Omental fat pad (tissue), 4 donors: ENCODE measurements around the gene SERHL2. TPM values are rescaled to one million over a fixed set of nuclear protein-coding genes. Genes with fewer than 3 reads are reported as not detected.
"Not testable (repeated sequence)": the region's sequence is repeated elsewhere in the genome, so short reads cannot be mapped to it uniquely, and the experiment has no call there.

Source experiments
- ATAC-seq: fragments of 150-250 bp; one replicate; pipeline ENCODE4 v1.9.1; 2016; ENCODE audit warnings: mild to moderate bottlenecking, moderate library complexity; ENCODE audit not compliant: low FRiP score
- DNase-seq: peaks from one replicate; pipeline ENCODE4 v3.0.0-alpha.2; 2019; ENCODE audit warnings: low spot score
- CTCF ChIP-seq, 3 donors: fragments of 450-650 bp; IDR thresholded peaks; one replicate each; pipeline ENCODE4 v1.5.1; 2016 to 2017; ENCODE audit warnings: antibody characterized with exemption in 3 of 3, mild to moderate bottlenecking in 3 of 3, moderate library complexity in 2 of 3
- total RNA-seq, 4 donors: library from RNA; depleted of rRNA; stranded (reverse); fragments of >200 nt; gene quantifications; one replicate each; pipeline ENCODE4 v1.1.0, GENCODE V29; 2016

The SERHL2 gene
- total RNA-seq, 4 donors from 2014 or later = 1.8 to 4.1 (median 3.0) TPM

DNA sequence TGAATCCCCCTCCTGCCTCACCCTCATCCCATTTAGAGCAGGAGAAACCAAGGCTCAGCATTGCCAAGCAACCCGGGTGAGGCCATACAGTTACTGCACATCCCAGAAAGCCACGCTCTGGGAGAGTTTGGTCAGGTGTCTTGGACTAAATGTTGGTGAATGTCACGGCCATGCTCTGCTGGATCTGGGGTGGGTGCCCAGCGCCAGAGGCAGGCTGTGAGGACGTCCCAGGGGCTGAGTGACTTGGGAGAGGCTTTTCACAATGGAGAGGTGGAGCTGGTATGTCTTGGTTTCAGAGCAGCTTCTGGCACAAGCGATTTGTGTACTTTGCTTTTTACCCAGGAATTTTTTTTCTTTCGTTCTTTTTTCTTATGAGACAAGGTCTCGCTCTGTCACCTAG, 6.6 kb downstream of the SERHL2 start:
- no peak for DNase-seq
- no peak for TF ChIP-seq CTCF (IDR thresholded peaks at IDR 0.05)

DNA sequence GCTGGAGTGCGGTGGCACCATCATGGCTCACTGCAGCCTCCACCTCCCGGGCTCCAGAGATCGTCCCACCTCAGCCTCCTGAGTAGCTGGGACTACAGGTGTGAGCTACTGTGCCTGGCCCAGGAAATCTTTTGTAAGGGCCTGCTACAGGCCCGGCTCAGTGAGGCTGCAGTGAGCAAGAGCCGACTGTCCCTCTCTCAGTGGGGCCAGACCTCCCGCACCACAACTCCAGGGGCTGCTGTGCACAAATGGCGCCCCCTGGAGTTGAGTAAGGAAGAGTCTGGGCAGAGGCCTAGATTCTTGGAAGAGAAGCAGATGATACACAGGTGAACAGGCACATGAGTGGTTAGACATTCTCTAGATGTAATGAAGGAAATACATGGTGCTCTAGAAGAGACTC, 7.0 kb downstream of the SERHL2 start:
- no peak for DNase-seq
- no peak for ATAC-seq
- no peak for TF ChIP-seq CTCF (IDR thresholded peaks at IDR 0.05)

More for the DNA sequence above, 6.6 kb downstream of the SERHL2 start:
- no peak for ATAC-seq

DNA sequence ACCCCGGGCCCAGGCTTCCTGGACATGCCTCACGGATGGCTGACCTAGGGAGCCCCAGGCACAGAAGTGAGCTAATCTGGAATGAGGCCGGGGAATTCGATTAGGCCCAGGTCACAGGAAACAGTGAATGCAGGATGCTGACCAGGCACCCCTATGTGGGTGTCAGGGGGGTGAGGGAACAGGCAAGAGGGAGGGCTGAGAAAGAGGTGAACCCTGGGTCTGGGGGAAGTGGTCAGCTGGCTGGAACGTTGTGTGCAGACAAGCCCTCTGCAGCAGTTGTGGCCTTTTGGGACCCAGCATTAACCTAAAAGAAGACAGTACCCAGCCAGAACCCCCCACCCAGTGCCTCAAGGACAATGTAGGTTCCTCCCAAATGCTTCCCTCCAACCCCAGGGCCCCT, 8.1 kb downstream of the SERHL2 start:
- TF ChIP-seq CTCF (IDR thresholded peaks at IDR 0.05) = no peak
- DNase-seq (no peak), ATAC-seq (no peak)

GRCh38 chr22:42562279-42562678, 8.5 kb downstream of the SERHL2 start:
- ATAC-seq = no peak
- DNase-seq = no peak
- no peak for TF ChIP-seq CTCF (IDR thresholded peaks at IDR 0.05)

- DNase-seq (no peak), ATAC-seq (no peak)
- no peak for TF ChIP-seq CTCF (IDR thresholded peaks at IDR 0.05)
Observed at GRCh38 chr22:42562684-42563083, 8.9 kb downstream of the SERHL2 start.

DNA sequence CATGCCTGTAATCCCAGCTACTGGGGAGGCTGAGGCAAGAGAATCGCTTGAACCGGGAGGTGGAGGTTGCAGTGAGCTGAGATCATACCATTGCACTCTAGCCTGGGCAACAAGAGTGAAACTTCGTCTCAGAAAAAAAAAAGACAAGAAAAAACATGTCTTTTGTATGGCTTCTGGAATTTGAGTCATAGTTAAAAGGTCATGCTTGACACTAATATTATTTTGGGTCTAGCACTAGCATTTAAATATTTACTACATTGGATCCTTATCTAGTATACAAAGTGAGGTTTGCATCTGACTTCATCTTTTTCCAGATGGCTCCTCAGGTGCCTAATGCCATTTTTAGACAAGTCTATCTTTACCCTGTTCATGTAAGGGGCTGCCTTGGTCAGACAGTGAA, 10.2 kb downstream of the SERHL2 start:
- not testable (repeated sequence) for ATAC-seq, DNase-seq

DNA sequence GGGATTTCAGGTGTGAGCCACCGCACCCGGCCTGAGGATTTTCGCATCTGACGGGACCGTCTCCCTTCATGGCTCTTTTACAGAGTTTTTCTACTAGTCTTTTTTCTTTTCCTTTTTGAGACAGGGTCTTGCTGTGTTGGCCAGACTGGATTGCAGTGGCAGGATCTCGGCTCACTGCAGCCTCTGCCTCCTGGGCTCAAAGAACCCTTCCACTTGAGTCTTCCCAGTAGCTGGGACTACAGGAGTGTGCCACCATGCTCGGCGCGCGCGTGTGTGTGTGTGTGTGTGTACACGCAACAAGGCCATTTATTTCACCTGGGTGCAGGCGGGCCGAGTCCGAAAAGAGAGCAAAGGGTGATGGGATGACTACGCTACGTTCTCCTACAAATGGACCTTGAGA, 10.9 kb downstream of the SERHL2 start:
- ATAC-seq (no peak), DNase-seq (no peak)
- TF ChIP-seq CTCF (IDR thresholded peaks at IDR 0.05) = no peak

GRCh38 chr22:42565956-42566355, 12.2 kb downstream of the SERHL2 start:
- DNase-seq (no peak), ATAC-seq (no peak)
- TF ChIP-seq CTCF (IDR thresholded peaks at IDR 0.05) = no peak

GRCh38 chr22:42567950-42568349, 14.2 kb downstream of the SERHL2 start:
- not testable (repeated sequence) for DNase-seq, ATAC-seq

DNA sequence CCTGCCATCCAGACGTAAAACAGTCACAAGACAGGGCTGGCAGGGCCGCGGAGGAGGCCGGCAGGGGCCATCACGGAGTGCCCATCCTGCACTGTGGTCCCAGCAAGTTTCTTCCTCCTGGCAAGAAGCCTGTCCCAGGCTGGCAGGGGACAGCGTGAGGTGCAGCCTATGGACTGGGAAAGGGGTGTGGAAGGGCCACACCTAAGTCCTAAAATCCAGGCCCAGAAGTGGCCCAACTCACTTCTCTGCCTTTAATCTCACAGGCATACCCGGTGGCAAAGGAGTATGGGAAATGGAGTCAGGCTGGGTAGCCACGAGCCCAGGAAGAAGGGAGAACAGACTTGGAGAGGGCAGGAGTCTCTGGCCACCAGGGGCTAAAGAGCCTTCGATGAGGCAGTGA, 16.8 kb downstream of the SERHL2 start:
- not testable (repeated sequence) for ATAC-seq, DNase-seq

DNA sequence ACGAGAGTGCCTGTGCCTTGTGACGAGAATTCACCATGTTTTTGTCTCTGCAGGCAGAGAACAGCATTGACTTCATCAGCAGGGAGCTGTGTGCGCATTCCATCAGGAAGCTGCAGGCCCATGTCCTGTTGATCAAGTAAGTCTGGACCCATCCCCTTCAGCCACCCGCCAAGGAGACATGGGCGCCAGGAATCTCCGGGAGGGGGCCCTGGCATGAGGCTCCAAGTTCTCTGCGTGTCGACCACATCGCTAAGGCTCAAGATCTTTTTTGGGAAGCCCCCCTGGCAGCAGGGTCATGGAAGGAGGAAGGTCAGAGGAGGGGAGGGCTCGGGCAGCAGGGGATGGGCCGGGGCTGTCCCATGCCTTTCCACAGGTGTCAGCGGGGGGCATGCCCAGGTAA, 17.3 kb downstream of the SERHL2 start:
- DNase-seq, ATAC-seq: not testable (repeated sequence)

GRCh38 chr22:42574046-42574445, 20.3 kb downstream of the SERHL2 start:
- DNase-seq, ATAC-seq: not testable (repeated sequence)
